GM21390 (cell line): ENCODE measurements around the gene USH2A.
A peak's percentile ranks its signal among the peaks of the same experiment; 100 is the strongest.

Experiments
- ATAC-seq: cut with Tn5 transposase; IDR thresholded peaks from one replicate; pipeline ENCODE4 v1.9.1; 2021; ENCODE audit not compliant: unreplicated experiment

Gene USH2A

DNA sequence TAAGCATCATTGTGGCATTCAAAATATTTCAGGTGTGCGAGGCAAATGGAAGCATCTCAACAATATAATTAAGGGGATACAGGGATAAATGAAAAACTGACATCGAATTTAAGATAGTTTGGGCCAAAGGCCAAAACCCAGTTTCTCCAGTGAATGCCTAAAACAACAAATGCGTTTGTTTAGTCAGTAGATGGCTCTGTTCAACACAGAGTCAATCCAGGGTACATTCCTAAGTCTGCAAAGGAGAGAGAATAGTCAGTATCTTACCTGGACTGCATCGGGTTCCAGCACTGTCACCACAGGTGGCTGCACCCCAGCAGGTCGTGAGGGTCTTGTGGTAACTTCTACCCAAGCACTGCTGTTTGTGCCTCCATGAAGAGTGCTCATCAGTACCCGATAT, 535.1 kb downstream of the USH2A start:
- no peak for ATAC-seq

DNA sequence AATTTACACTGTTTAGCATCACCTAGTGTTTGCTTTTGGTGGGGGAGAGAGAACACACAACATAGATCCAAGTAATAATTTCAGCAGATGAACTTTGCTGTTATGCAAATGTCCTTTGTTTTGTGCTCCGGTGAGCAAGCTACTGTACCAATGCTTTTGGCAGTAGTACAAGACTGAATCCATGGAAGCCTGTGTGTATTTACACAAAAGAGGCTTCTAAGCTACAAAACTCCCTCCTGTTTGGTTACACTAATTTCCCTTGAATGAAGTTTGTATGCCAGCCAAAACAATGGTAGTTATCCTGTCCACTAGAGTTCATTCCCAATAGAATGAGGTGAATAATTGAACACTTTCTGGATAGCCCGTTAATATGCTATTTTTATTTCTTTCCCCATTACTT, 535.6 kb downstream of the USH2A start:
- no peak for ATAC-seq

DNA sequence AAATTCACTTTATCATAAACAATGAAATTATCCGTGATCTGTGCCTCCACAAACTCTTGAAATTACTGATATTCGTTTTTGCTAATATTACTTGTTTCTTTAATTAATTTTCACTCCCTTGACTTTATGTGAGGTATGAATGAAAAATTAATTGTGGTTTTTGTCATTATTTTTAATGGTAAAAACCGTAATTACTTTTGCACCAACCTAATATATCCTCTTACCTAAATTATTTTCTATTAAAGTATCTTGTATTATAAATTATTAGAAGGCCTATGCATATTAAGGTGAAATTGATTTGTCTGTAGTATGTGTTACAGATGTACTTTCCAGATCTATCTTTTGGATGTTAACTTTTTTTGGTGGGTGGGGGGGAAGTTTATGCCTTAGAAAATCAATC, 540.2 kb downstream of the USH2A start:
- no peak for ATAC-seq

DNA sequence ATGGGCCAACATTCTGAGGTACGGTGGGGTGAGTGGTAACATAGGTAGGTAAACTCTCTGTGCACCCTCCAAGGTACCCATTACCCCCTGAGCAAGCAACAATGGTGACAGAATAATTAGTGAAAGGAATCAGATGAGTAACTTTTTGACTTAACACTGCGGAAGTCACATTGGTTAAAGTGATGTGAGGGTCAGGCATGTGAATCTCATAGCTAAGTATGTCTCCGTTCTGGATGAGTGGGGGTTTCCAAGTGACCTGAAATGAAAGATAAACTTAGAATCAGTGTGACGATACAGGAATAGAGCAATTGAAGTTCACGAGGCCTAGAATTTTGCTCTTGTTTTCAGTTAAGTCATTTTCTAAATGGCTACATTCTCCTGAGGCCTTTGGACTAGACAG, 544.4 kb downstream of the USH2A start:
- ATAC-seq: no peak

DNA sequence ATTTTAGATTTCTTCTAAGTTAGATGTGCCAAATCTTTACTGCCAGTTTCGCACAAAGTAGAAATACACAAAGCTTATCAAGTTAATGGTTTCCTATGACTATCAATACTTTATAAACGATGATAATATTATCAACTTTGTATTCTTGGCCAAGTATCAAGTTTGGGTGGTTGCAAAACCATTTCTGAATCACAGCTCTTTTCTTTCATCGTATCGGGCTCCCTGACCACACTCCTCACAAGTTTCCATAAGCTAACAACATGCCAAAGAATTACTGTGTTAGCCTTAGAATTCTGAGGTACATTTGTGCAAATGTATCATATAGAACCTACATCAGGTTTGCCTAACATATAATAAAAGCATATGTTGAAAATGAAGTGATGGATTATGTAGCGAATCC, 545.1 kb downstream of the USH2A start:
- ATAC-seq: no peak

DNA sequence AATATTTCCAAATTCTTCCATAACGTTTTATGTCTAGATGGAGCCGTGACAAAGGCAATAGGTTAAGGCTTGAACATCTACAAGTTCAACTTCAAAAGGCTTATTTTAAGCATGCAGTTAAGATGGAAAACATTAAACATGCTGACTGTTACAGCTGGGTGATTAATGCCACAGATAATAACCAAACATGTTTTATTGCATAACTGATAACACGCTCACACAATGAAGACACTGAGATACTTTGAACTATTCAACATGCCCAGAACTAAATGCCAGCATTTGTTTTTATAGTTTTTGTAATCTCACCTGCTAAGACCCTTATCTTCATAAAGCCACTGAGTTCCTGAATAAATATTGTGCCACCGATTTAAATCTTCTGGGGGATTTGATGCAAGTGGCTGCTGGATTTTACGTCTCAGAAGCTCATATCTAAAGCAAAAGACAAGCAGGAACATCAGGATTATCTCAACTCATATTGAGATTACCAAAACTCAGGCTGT, 545.7 kb downstream of the USH2A start:
- no peak for ATAC-seq

DNA sequence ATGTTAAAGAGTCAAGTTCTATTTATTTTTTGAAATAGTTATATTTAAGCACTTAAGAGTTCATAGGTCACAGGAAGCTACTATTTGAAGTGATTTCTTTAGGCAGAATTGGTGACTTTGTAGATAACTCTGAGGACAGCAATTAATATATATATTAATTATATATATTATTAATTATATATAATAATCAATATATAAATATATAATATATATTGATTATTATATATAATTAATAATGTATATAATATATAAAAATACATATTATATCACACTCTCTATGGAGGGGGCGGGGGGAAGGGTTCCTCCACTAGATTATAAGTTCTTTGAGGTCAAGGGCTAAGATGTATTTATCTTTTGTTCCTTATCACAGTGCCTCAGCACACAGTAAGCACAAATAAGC, 547.5 kb downstream of the USH2A start:
- ATAC-seq: no peak

DNA sequence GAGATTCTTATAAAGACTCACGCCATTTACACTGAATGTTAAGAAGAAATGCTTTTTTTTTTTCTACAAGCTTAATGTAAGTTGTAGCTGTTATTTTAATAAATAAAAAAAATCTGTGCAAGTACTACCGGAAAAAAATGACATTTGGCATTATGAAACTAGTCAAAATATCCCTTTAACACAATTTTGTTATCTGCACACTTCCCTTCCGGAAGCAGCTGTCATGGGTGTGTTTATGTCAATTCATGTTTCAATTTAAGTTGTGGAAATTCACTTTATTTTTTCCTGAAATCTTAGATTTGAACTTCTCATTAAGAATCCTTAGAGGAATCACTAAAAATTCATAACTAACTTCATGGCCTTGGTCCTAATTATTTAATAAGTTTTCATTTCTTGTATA, 548.0 kb downstream of the USH2A start:
- no peak for ATAC-seq

DNA sequence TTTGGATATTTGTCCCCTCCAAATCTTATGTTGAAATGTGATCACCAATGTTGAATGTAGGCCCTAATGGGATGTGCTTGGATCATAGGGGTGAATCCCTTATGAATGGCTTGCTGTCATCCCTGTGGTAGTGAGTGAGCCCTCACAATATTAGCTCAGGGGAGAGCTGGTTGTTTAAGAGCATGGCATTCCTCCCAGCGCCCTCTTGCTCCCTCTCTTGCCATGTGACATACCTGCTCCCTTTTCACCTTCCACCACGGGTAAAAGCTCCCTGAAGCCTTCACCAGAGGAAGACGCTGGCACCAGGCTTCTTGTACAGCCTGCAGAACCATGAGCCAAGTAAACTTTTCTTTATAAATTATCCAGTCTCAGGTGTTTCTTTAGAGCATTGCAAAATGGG, 550.6 kb downstream of the USH2A start:
- ATAC-seq: no peak

- no peak for ATAC-seq
Measured at GRCh38 chr1:215868500-215868899, 554.7 kb downstream of the USH2A start.

GRCh38 chr1:215865060-215865459, 558.2 kb downstream of the USH2A start:
- ATAC-seq: no peak

GRCh38 chr1:215863796-215864195, 559.5 kb downstream of the USH2A start:
- ATAC-seq: peak; percentile 65

- ATAC-seq: no peak
Measured at GRCh38 chr1:215860833-215861232, 562.4 kb downstream of the USH2A start.

DNA sequence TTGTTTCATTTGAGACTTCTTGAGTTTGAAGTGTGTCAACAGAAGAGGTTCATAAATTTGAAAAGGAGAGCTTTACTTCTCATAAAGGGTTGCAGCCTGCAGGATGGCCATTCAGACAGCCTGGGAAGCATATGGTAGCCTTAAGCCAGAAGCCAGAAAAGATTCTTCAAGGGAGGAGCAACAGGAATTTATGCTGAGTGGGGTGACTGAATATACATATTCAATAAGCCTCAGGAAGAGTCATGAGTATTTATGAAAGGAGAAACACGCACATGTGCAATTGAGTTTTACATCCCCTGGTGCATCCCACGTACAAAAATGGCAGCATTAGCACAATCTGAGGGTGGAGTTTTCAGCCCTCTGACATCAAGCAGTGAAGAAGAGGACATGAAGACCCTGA, 565.9 kb downstream of the USH2A start:
- no peak for ATAC-seq

- ATAC-seq: no peak
Measured at GRCh38 chr1:215845234-215845891, 577.9 kb downstream of the USH2A start.

GRCh38 chr1:215844777-215845176, 578.5 kb downstream of the USH2A start:
- ATAC-seq: no peak

DNA sequence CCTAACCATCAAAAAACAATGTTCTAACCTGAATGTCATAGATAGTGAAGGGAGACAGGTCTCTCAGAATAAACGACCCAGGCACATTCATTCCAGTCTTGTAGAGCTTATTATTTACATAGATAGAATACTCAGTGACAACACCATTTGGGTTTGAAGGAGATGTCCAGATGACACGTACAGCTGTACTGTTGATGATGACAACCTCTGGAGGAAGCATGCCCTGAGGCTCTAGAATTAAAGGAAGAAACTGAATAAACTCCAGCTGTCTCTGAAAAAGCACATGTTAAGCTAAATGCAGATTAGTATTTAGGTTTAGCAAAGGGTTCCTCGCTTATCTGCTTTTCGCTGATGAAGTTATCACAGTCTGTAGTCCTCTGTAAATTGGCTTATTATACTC, 579.0 kb downstream of the USH2A start:
- no peak for ATAC-seq

- no peak for ATAC-seq
Measured at GRCh38 chr1:215842905-215843304, 580.3 kb downstream of the USH2A start.

GRCh38 chr1:215835951-215836350, 587.3 kb downstream of the USH2A start:
- no peak for ATAC-seq

GRCh38 chr1:215833941-215834729, 589.1 kb downstream of the USH2A start:
- ATAC-seq: no peak

GRCh38 chr1:215830226-215830810, 592.9 kb downstream of the USH2A start:
- ATAC-seq: no peak

GRCh38 chr1:215825056-215825455, 598.2 kb downstream of the USH2A start:
- ATAC-seq: no peak
